Epithelial cell of esophagus (primary cell): Measurements from ENCODE around the gene CNNM3.
"Not testable (repeated sequence)": the region's sequence is repeated elsewhere in the genome, so short reads cannot be mapped to it uniquely, and the experiment has no call there.

ENCODE experiments used
- DNase-seq: peaks from one replicate; pipeline ENCODE4 v3.0.0; 2010; ENCODE audit warnings: low read depth
- H3K4me3 ChIP-seq: 2 replicates; pipeline ENCODE4 v1.5.1; 2011; ENCODE audit warnings: mild to moderate bottlenecking, low read length, control low read depth
- TF ChIP-seq, protein P1 (sequence below): IDR thresholded peaks from 2 replicates; pipeline ENCODE4 v1.5.1; 2011; ENCODE audit warnings: low read depth, mild to moderate bottlenecking, low read length, control low read depth, inconsistent platforms; ENCODE audit not compliant: insufficient read depth; ENCODE audit errors: missing control alignments

The CNNM3 gene

DNA sequence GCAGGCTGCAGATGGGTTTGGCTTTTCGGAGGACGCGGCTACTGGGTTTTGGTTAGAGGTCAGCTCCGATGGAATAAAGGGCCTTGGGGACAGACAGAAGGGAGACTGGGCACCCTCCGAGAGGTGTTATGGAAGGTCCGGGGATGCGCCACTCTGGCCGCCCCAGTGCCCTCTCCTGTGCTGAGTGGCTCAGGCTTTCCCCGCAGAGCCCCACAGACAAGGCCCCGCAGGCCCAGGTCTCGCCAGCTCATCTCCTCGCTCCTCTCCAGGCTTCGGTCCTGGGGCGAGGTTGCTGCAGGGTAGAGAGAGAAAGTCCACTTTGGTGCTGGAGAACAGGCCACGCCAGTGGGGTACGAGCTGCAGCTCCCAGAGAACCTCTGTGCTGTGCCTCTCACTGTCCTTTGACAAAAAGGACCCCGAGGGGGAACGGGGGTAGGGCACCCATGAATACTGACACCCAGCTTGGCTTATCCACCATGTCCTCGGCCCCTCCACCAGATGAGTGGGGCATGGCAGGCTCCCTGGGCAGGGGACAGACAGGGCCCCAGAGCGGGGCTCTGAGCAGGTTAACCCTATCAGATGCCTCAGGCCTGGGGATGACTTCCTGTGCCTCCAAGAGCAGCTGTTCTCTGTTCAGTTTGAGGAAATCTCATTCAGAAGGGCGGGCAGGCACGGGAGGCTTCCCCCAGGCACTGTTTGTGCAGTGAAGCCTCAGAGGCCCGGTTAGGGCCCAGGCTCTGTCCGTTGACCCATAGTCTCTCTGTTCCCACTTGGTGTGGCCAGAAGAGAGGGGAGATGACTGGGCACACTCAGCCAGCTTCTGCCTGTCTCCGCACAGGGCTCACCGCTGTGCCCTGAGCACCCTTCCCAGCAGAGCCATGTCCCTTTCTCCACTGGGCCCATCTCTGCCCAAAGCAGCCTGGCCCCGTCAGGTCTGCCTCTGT is 15.7 kb upstream of the CNNM3 start:
- no peak for DNase-seq
- H3K4me3 ChIP-seq: no peak overlapping the region
- TF ChIP-seq, protein P1, sequence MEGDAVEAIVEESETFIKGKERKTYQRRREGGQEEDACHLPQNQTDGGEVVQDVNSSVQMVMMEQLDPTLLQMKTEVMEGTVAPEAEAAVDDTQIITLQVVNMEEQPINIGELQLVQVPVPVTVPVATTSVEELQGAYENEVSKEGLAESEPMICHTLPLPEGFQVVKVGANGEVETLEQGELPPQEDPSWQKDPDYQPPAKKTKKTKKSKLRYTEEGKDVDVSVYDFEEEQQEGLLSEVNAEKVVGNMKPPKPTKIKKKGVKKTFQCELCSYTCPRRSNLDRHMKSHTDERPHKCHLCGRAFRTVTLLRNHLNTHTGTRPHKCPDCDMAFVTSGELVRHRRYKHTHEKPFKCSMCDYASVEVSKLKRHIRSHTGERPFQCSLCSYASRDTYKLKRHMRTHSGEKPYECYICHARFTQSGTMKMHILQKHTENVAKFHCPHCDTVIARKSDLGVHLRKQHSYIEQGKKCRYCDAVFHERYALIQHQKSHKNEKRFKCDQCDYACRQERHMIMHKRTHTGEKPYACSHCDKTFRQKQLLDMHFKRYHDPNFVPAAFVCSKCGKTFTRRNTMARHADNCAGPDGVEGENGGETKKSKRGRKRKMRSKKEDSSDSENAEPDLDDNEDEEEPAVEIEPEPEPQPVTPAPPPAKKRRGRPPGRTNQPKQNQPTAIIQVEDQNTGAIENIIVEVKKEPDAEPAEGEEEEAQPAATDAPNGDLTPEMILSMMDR: no peak

DNA sequence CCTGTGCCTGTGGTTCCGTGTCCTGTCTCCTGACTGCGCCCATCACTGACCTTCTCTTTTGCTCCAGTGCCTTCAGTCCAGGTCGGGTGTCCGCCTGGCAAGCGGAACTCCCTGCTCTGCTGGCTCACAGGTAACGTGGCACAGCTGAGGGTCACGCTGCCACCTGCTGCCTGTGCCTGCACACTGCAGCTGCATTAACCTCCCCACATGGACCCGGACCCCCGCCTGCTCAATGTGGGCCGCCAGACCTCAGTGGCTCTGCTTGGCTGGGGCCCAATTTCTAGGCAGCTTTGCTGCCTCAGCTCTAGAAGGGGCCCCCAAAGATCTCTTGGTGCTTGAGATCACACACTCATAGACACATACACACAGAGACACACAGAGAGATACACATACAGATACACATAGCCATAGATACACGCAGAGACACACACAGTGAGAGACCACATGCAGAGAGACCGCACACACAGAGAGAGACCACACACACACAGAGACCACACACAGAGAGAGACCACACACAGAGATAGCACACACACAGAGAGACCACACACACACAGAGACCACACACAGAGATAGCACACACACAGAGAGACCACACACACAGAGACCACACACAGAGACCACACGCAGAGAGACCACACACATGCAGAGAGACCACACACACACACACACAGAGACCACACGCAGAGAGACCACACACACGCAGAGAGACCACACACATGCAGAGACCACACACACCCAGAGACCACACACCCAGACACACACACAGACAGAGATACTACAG is 14.9 kb upstream of the CNNM3 start:
- no peak overlapping the region for H3K4me3 ChIP-seq
- TF ChIP-seq, protein P1: peak; percentile 89
- DNase-seq: peak; percentile 72

- TF ChIP-seq, protein P1: no peak
- no peak for DNase-seq
- H3K4me3 ChIP-seq: no peak overlapping the region
Observed at GRCh38 chr2:96801786-96802595, 14.1 kb upstream of the CNNM3 start.

GRCh38 chr2:96802721-96803120 is 13.3 kb upstream of the CNNM3 start:
- H3K4me3 ChIP-seq: no peak overlapping the region
- DNase-seq: no peak
- TF ChIP-seq, protein P1: no peak

GRCh38 chr2:96804986-96805385 is 11.1 kb upstream of the CNNM3 start:
- TF ChIP-seq, protein P1: no peak
- DNase-seq: no peak

GRCh38 chr2:96805946-96806345 is 10.1 kb upstream of the CNNM3 start:
- not testable (repeated sequence) for DNase-seq, H3K4me3 ChIP-seq

More at GRCh38 chr2:96804986-96805385, 11.1 kb upstream of the CNNM3 start:
- H3K4me3 ChIP-seq: no peak overlapping the region
